Neuronal stem cell (in vitro differentiated cells): ENCODE results near the gene RGS8.

Source experiments
- DNase-seq: peaks from one replicate; pipeline ENCODE4 v3.0.0-alpha.2; 2013; ENCODE audit warnings: low spot score
- H2AFZ ChIP-seq: one replicate; pipeline ENCODE4 v1.6.1; 2013; ENCODE audit warnings: mild to moderate bottlenecking, low read length, inconsistent platforms
- H2AK5ac ChIP-seq: 2 replicates; pipeline ENCODE4 v1.6.1; 2013; ENCODE audit warnings: low read depth, mild to moderate bottlenecking, inconsistent platforms, low read length, moderate library complexity, mixed read lengths
- H2BK120ac ChIP-seq: 2 replicates; pipeline ENCODE4 v1.6.1; 2013; ENCODE audit warnings: low read depth, mild to moderate bottlenecking, inconsistent platforms, low read length, moderate library complexity, mixed read lengths
- H2BK12ac ChIP-seq: one replicate; pipeline ENCODE4 v1.6.1; 2013; ENCODE audit warnings: low read length, inconsistent platforms
- H2BK15ac ChIP-seq: 2 replicates; pipeline ENCODE4 v1.6.1; 2013; ENCODE audit warnings: mild to moderate bottlenecking, low read length, inconsistent platforms, mixed read lengths
- H2BK5ac ChIP-seq: one replicate; pipeline ENCODE4 v1.6.1; 2013; ENCODE audit warnings: inconsistent platforms, mild to moderate bottlenecking, low read length, moderate library complexity
- H3K14ac ChIP-seq: one replicate; pipeline ENCODE4 v1.6.1; 2013; ENCODE audit warnings: low read length, inconsistent platforms
- H3K18ac ChIP-seq: 2 replicates; pipeline ENCODE4 v1.6.1; 2013; ENCODE audit warnings: low read length, inconsistent platforms
- H3K23ac ChIP-seq: 2 replicates; pipeline ENCODE4 v1.6.1; 2013; ENCODE audit warnings: low read depth, mild to moderate bottlenecking, mixed read lengths, low read length, inconsistent platforms; ENCODE audit not compliant: poor library complexity
- H3K27ac ChIP-seq: replicated peaks from 3 replicates; pipeline ENCODE4 v1.5.1; 2013; ENCODE audit warnings: low read length, inconsistent platforms
- H3K27me3 ChIP-seq, 3 experiments: 2 replicates each; pipeline ENCODE4 v1.6.1; 2013; ENCODE audit warnings: low read length in 3 of 3, mild to moderate bottlenecking in 2 of 3, inconsistent platforms in 1 of 3, low read depth in 1 of 3, mixed read lengths in 1 of 3, moderate library complexity in 1 of 3; ENCODE audit not compliant: control insufficient read depth in 3 of 3, insufficient read depth in 3 of 3
- H3K36me3 ChIP-seq, 2 donors: replicated peaks in 1 of 2; 2 replicates each; pipeline ENCODE4 v1.6.1; 2013; ENCODE audit warnings: low read length in 2 of 2; ENCODE audit not compliant: control insufficient read depth in 2 of 2, insufficient read depth in 2 of 2
- H3K4ac ChIP-seq: 2 replicates; pipeline ENCODE4 v1.6.1; 2013; ENCODE audit warnings: inconsistent platforms, mild to moderate bottlenecking, low read length, moderate library complexity
- H3K4me1 ChIP-seq, 2 donors: 1 replicate in 1 of 2; 2 replicates in 1 of 2; pipeline ENCODE4 v1.6.1; 2013; ENCODE audit warnings: low read length in 2 of 2, low read depth in 1 of 2; ENCODE audit not compliant: control insufficient read depth in 2 of 2, insufficient read depth in 1 of 2
- H3K4me2 ChIP-seq: one replicate; pipeline ENCODE4 v1.6.1; 2013; ENCODE audit warnings: mild to moderate bottlenecking, low read length, inconsistent platforms; ENCODE audit not compliant: insufficient read depth, poor library complexity, severe bottlenecking
- H3K4me3 ChIP-seq, 2 donors: 2 replicates each; pipeline ENCODE4 v1.5.1; 2013; ENCODE audit warnings: low read length in 2 of 2, mild to moderate bottlenecking in 2 of 2, inconsistent platforms in 1 of 2, moderate library complexity in 1 of 2
- H3K79me1 ChIP-seq: one replicate; pipeline ENCODE4 v1.6.1; 2013; ENCODE audit warnings: low read depth, mild to moderate bottlenecking, inconsistent platforms, low read length, moderate library complexity
- H3K9ac ChIP-seq: one replicate; pipeline ENCODE4 v1.6.1; 2013; ENCODE audit warnings: mild to moderate bottlenecking, low read depth, low read length, inconsistent platforms; ENCODE audit not compliant: poor library complexity
- H3K9me3 ChIP-seq, 2 donors: replicated peaks in 1 of 2; 2 replicates each; pipeline versions ENCODE3 to v1.6.1; 2013; ENCODE audit warnings: low read length in 2 of 2, mild to moderate bottlenecking in 2 of 2, inconsistent platforms in 1 of 2, low read depth in 1 of 2, mixed read lengths in 1 of 2, moderate library complexity in 1 of 2; ENCODE audit not compliant: control insufficient read depth in 2 of 2, insufficient read depth in 1 of 2
- H4K8ac ChIP-seq: one replicate; pipeline ENCODE4 v1.6.1; 2013; ENCODE audit warnings: low read depth, mild to moderate bottlenecking, inconsistent platforms, low read length, moderate library complexity
- H4K91ac ChIP-seq: one replicate; pipeline ENCODE4 v1.6.1; 2013; ENCODE audit warnings: low read length, low read depth, mild to moderate bottlenecking, inconsistent platforms; ENCODE audit not compliant: poor library complexity
- WGBS, 2 donors: extraction: QIAGEN DNeasy Blood & Tissue Kit; methylation state at CpG; one replicate each; pipeline ENCODE4 v1.1.7; 2013; ENCODE audit warnings: missing lambda C conversion rate in 2 of 2, mixed read lengths in 1 of 2; ENCODE audit not compliant: insufficient read length in 2 of 2, insufficient replicate concordance in 1 of 2; ENCODE audit errors: extremely low coverage in 2 of 2; 5-methylcytosine and 5-hydroxymethylcytosine counted together

RGS8 gene

GRCh38 chr1:182725259-182726255 lies 41.2 kb upstream of the RGS8 start:
- no CpG with 5 or more reads among the region's 8 CpGs for WGBS, 2 donors
- Histone ChIP-seq H3K4me1 (peaks cover 0 to 10% of the 10 kb centered on the region in 2 donors), H3K4me2 (no peak overlapping the region), H2BK12ac (no peak overlapping the region), H3K4me3 (no peak overlapping the region), H3K14ac (no peak overlapping the region), H3K9me3 (no peaks in the 10 kb centered on the region), H2BK120ac (no peak overlapping the region), H3K27ac (no peak overlapping the region), H2AFZ (peak overlapping the region; percentile 41), H3K36me3 (no peaks in the 10 kb centered on the region), H4K8ac (no peak overlapping the region), H3K23ac (no peak overlapping the region), H3K4ac (no peak overlapping the region), H2BK15ac (no peak overlapping the region), H3K79me1 (no peaks in the 10 kb centered on the region), H4K91ac (no peak overlapping the region), H3K18ac (no peak overlapping the region), H3K27me3 (peaks cover 0 to 4% (median 0%) of the 10 kb centered on the region in 3 experiments), H3K9ac (no peak overlapping the region), H2AK5ac (no peak overlapping the region), H2BK5ac (no peak overlapping the region)
- DNase-seq: no peak

- no peak overlapping the region for H2BK120ac ChIP-seq
- no peak overlapping the region for H3K27ac ChIP-seq
- no peak overlapping the region for H2AK5ac ChIP-seq
- H3K9me3 ChIP-seq: no peaks in the 10 kb centered on the region
- H3K23ac ChIP-seq: no peak overlapping the region
- H3K4me1 ChIP-seq: peaks cover 0 to 10% of the 10 kb centered on the region in 2 donors
- no peak overlapping the region for H3K4ac ChIP-seq
- no peaks in the 10 kb centered on the region for H3K36me3 ChIP-seq
- no peak overlapping the region for H3K14ac ChIP-seq
- no peaks in the 10 kb centered on the region for H3K79me1 ChIP-seq
- no CpG with 5 or more reads among the region's 2 CpGs for WGBS, 2 donors
- H4K91ac ChIP-seq: no peak overlapping the region
- no peak overlapping the region for H2BK12ac ChIP-seq
- no peak overlapping the region for H3K18ac ChIP-seq
- H3K4me3 ChIP-seq: no peak overlapping the region
- no peak for DNase-seq
- no peak overlapping the region for H2AFZ ChIP-seq
- H3K4me2 ChIP-seq: no peak overlapping the region
- no peak overlapping the region for H2BK15ac ChIP-seq
- H3K27me3 ChIP-seq: no peaks in the 10 kb centered on the region
- no peak overlapping the region for H3K9ac ChIP-seq
- no peak overlapping the region for H2BK5ac ChIP-seq
- H4K8ac ChIP-seq: no peak overlapping the region
Observed at GRCh38 chr1:182724215-182724614, 39.8 kb upstream of the RGS8 start.

GRCh38 chr1:182723200-182723599 lies 38.8 kb upstream of the RGS8 start:
- Histone ChIP-seq H2AFZ (no peak overlapping the region), H4K8ac (no peak overlapping the region), H3K18ac (no peak overlapping the region), H3K9ac (no peak overlapping the region), H2AK5ac (no peak overlapping the region), H3K27me3 (no peaks in the 10 kb centered on the region), H2BK15ac (no peak overlapping the region), H2BK12ac (no peak overlapping the region), H3K14ac (no peak overlapping the region), H3K23ac (no peak overlapping the region), H3K27ac (no peak overlapping the region), H3K4me1 (peaks cover 0 to 10% of the 10 kb centered on the region in 2 donors), H3K4me3 (no peak overlapping the region), H3K9me3 (no peaks in the 10 kb centered on the region), H3K79me1 (no peaks in the 10 kb centered on the region), H2BK5ac (no peak overlapping the region), H3K4ac (no peak overlapping the region), H4K91ac (no peak overlapping the region), H3K4me2 (no peak overlapping the region), H3K36me3 (no peaks in the 10 kb centered on the region), H2BK120ac (no peak overlapping the region)
- no CpG with 5 or more reads among the region's 2 CpGs for WGBS, 2 donors
- no peak for DNase-seq

GRCh38 chr1:182721525-182721924 lies 37.1 kb upstream of the RGS8 start:
- Histone ChIP-seq H3K9ac (no peak overlapping the region), H3K23ac (no peak overlapping the region), H3K27me3 (no peaks in the 10 kb centered on the region), H4K91ac (no peak overlapping the region), H2AFZ (peak overlapping the region; percentile 39), H2BK12ac (no peak overlapping the region), H3K4me1 (peaks cover 0 to 10% of the 10 kb centered on the region in 2 donors), H3K36me3 (no peaks in the 10 kb centered on the region), H3K4me3 (no peak overlapping the region), H2BK5ac (no peak overlapping the region), H3K4ac (no peak overlapping the region), H3K27ac (no peak overlapping the region), H2BK120ac (no peak overlapping the region), H3K9me3 (no peaks in the 10 kb centered on the region), H3K79me1 (no peaks in the 10 kb centered on the region), H2AK5ac (no peak overlapping the region), H2BK15ac (no peak overlapping the region), H4K8ac (no peak overlapping the region), H3K18ac (no peak overlapping the region), H3K4me2 (no peak overlapping the region), H3K14ac (no peak overlapping the region)
- WGBS, 2 donors: no CpG with 5 or more reads among the region's 1 CpG
- DNase-seq: no peak
